Osteocyte (in vitro differentiated cells): ENCODE measurements around the gene ALPI. TPM values are rescaled to one million over a fixed set of nuclear protein-coding genes. Genes with fewer than 3 reads are reported as not detected.

Source experiments
- DNase-seq: peaks from one replicate; pipeline ENCODE4 v3.0.0; 2021; ENCODE audit warnings: mixed read lengths; ENCODE audit not compliant: unreplicated experiment; ENCODE audit errors: extremely low spot score
- H3K27ac Mint-ChIP-seq: one replicate; pipeline ENCODE4 v1.8.0; 2021; ENCODE audit warnings: mild to moderate bottlenecking, mixed read lengths; ENCODE audit not compliant: unreplicated experiment
- H3K27me3 Mint-ChIP-seq: one replicate; pipeline ENCODE4 v1.8.0; 2021; ENCODE audit warnings: mixed read lengths; ENCODE audit not compliant: unreplicated experiment
- H3K36me3 Mint-ChIP-seq: one replicate; pipeline ENCODE4 v1.8.0; 2021; ENCODE audit warnings: mixed read lengths; ENCODE audit not compliant: unreplicated experiment
- H3K4me1 Mint-ChIP-seq: one replicate; pipeline ENCODE4 v1.8.0; 2021; ENCODE audit warnings: mixed read lengths; ENCODE audit not compliant: unreplicated experiment
- H3K4me3 Mint-ChIP-seq: one replicate; pipeline ENCODE4 v1.8.0; 2021; ENCODE audit warnings: mild to moderate bottlenecking, moderate library complexity, mixed read lengths; ENCODE audit not compliant: unreplicated experiment
- H3K9me3 Mint-ChIP-seq: one replicate; pipeline ENCODE4 v1.8.0; 2021; ENCODE audit warnings: mixed read lengths; ENCODE audit not compliant: unreplicated experiment
- CTCF ChIP-seq: fragments of 200-600 bp; sonication (generic); IDR thresholded peaks from 2 replicates; pipeline ENCODE4 v1.5.0; 2021; ENCODE audit warnings: antibody characterized with exemption, mild to moderate bottlenecking, moderate library complexity
- total RNA-seq: library from RNA; stranded (reverse); gene quantifications from 2 replicates; pipeline ENCODE4 v1.2.1, GENCODE V29; 2021

The ALPI gene
- total RNA-seq, 1 donor from 2014 or later: not detected

GRCh38 chr2:232460171-232460570 is 4.2 kb downstream of the ALPI start:
- Mint-ChIP-seq H3K9me3 (no peaks in the 10 kb centered on the region), H3K4me3 (no peak overlapping the region), H3K27me3 (peaks cover 14% of the 10 kb centered on the region), H3K27ac (no peak overlapping the region), H3K4me1 (peaks cover 33% of the 10 kb centered on the region), H3K36me3 (no peaks in the 10 kb centered on the region)
- TF ChIP-seq CTCF: no peak
- no peak for DNase-seq

DNA sequence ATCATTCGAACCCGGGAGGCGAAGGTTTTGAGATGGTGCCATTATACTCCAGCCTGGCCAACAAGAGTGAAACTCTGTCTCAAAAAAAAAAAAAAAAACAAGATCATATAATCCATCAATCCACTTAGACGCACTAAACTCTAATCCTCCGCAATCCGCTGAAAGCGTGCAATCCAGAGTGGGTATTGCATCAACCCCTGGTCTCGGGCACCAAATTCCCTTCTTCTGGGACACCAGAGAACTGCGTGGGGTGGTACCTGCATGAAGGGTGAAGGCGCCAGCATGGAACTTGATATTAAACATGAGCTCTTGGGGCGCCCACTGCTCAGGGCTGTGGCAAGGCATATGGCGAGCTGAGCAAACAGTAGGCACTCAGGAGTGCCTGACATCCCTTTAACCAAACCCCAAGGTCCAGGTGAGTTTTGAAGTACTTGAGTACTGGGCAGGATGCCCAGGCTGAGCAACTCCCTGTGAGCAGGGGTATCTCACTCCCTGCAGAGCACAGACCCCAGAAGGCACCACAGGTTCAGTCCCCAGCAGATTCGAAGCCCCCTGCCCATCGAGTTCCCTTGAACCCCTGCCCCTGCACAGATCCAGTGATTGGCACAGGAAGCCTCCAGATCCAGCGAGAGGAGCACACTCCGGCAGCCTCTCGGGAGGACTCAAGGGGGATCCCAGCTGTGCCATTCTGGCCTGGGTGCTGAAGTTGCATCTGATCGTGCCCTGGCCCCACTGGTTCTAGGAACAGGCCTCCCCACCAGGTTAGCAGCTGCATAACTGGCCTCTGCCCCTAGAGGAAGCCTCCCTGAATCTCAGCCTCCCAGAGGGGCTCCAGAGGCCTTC is 8.0 kb downstream of the ALPI start:
- no peaks in the 10 kb centered on the region for H3K9me3 Mint-ChIP-seq
- H3K4me3 Mint-ChIP-seq: no peak overlapping the region
- H3K36me3 Mint-ChIP-seq: no peaks in the 10 kb centered on the region
- no peak for DNase-seq
- no peak for TF ChIP-seq CTCF
- peaks cover 28% of the 10 kb centered on the region for H3K4me1 Mint-ChIP-seq
- H3K27ac Mint-ChIP-seq: no peak overlapping the region
- peaks cover 26% of the 10 kb centered on the region for H3K27me3 Mint-ChIP-seq

DNA sequence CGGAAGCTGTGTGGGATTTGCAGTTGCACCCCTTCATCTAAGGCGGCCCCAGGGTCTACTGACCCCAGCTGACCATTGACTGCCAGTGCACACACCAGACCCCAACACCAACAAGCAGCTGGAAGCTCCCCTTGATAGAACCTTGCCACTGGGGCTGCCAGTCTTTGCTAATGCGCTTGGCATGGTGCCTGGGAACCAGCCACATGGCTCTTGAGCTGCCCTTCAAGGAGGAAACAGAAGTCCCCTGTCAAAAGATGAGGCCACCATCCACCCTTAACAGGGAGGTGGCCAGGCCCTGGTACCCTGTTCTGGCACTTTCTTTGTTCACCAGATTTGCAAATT is 8.6 kb downstream of the ALPI start:
- Mint-ChIP-seq H3K9me3 (no peaks in the 10 kb centered on the region), H3K4me3 (no peak overlapping the region), H3K27ac (no peak overlapping the region), H3K4me1 (peaks cover 28% of the 10 kb centered on the region), H3K27me3 (peaks cover 32% of the 10 kb centered on the region), H3K36me3 (no peaks in the 10 kb centered on the region)
- no peak for TF ChIP-seq CTCF
- no peak for DNase-seq

DNA sequence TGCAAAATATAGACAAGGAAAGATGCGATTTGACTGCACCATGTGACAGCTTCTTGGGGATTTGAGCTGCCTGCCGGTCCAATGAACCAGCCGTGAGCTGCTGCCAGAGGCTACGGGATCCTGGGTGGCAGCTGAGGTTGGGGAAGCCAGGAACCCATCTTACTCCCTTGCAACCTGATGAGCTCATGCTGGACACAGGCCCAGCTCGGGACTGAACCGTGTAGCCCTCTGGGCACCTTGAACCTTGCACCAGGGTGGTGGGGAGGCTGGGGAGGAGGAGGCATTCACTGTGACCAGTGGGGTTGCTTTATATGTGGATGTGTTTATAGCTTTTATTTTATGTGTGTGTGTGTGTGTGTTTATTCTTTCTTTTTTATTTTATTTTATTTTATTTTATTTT is 9.1 kb downstream of the ALPI start:
- H3K36me3 Mint-ChIP-seq: no peaks in the 10 kb centered on the region

More for the DNA sequence above, 9.1 kb downstream of the ALPI start:
- DNase-seq: no peak
- no peak overlapping the region for H3K4me3 Mint-ChIP-seq
- no peak for TF ChIP-seq CTCF
- no peaks in the 10 kb centered on the region for H3K9me3 Mint-ChIP-seq
- H3K27me3 Mint-ChIP-seq: peaks cover 35% of the 10 kb centered on the region
- H3K27ac Mint-ChIP-seq: no peak overlapping the region
- H3K4me1 Mint-ChIP-seq: peaks cover 26% of the 10 kb centered on the region
